Measurements from ENCODE around the gene DOC2A. TPM values are rescaled to one million over a fixed set of nuclear protein-coding genes. Genes with fewer than 3 reads are reported as not detected.

The DOC2A gene
- total and polyA plus RNA-seq, 9 of the 15 experiments (the other 6 are each of a cell fraction or from before 2014, with no cell fraction given), result 0.03 to 0.38 (median 0.28) TPM; not detected in 1

- ATAC-seq (no peak), FAIRE-seq (no peak), DNase-seq (ENCODE audit: extremely low read depth in 1 of 4, low spot score in 3 of 4) (no peak)
- no TSS peak for BruUV-seq (replicated peaks)
- H3K36me3 ChIP-seq (ENCODE audit: control insufficient read depth, insufficient read depth, low read length), result peaks cover 63% of the 10 kb centered on the region
- no peak overlapping the region for H2AFZ ChIP-seq (ENCODE audit: low read depth, low read length)
- H3K9me3 ChIP-seq (replicated peaks; ENCODE audit: control insufficient read depth, insufficient read depth, low read depth, low read length), result no peaks in the 10 kb centered on the region; the same call in 1 of the 2 replicates
- whole genome bisulfite sequencing (ENCODE audit: insufficient coverage, low coverage, missing lambda C conversion rate), result 86% methylated on average over 9 of the region's 9 CpGs
- H3K27ac ChIP-seq (ENCODE audit: extremely low read depth, low read depth, low read length), result no peak overlapping the region
- peaks cover 26% of the 10 kb centered on the region for H4K20me1 ChIP-seq (replicated peaks; ENCODE audit: control insufficient read depth, insufficient read depth, low read length)
- TF ChIP-seq FUS (optimal IDR thresholded peaks at IDR 0.05; ENCODE audit: low read depth, low read length), result no peak
- no peak for TF ChIP-seq SREBF2 (CRISPR knock-in tag; IDR thresholded peaks at IDR 0.05)
- peak; percentile 34; the same call in 1 of the 2 replicates for TF ChIP-seq RFX1 (IDR thresholded peaks at IDR 0.05)
- TF ChIP-seq HDAC8 (tag; IDR thresholded peaks at IDR 0.05), result no peak
- CTCF ChIA-PET (ENCODE audit: low intra/inter-chr PET ratio), result no interaction called here
- no peak overlapping the region for H3K4me2 ChIP-seq (ENCODE audit: insufficient read depth, low read length)
- no peak overlapping the region for H3K4me3 ChIP-seq
- H3K9ac ChIP-seq (ENCODE audit: insufficient read depth in 1 of 2, low read depth in 2 of 2, low read length in 2 of 2), result no peak overlapping the region
- in situ Hi-C loops (cut with MboI), result no loop called here
- peaks cover 26 to 30% of the 10 kb centered on the region in 2 experiments; a peak in 4 of 5 replicates for H3K4me1 ChIP-seq (replicated peaks in 1 of 2; ENCODE audit: control insufficient read depth in 2 of 2, insufficient read depth in 2 of 2, low read length in 2 of 2)
- intact Hi-C loops (cut with micrococcal nuclease), result no loop called here
- peaks cover 3% of the 10 kb centered on the region for H3K9me1 ChIP-seq (ENCODE audit: control insufficient read depth, insufficient read depth, low read length)
- POLR2A ChIA-PET, result interaction anchor here (2.4 to 3.0 kb wide), 2 partner anchors 12 to 15 kb away, joined by 9 to 20 read pairs; no protein-coding TSS in a partner anchor
- H3K79me2 ChIP-seq (ENCODE audit: control insufficient read depth, insufficient read depth, low read length), result peaks cover 36% of the 10 kb centered on the region
- no peaks in the 10 kb centered on the region for H3K27me3 ChIP-seq (ENCODE audit: control insufficient read depth in 2 of 2, insufficient read depth in 2 of 2, low read length in 2 of 2)
These were observed 33.6 kb downstream of the DOC2A start for GRCh38 chr16:29977063-29977825.
